SHP77 treated with DMSO at 0.1 percent for 48 hours (cell line): ENCODE data around the gene FOCAD.
"Not testable (repeated sequence)": the region's sequence is repeated elsewhere in the genome, so short reads cannot be mapped to it uniquely, and the experiment has no call there.

Source experiments
- DNase-seq: peaks from one replicate; lab custom pipeline; 2025; lab: John Stamatoyannopoulos, UW

The FOCAD gene, protein sequence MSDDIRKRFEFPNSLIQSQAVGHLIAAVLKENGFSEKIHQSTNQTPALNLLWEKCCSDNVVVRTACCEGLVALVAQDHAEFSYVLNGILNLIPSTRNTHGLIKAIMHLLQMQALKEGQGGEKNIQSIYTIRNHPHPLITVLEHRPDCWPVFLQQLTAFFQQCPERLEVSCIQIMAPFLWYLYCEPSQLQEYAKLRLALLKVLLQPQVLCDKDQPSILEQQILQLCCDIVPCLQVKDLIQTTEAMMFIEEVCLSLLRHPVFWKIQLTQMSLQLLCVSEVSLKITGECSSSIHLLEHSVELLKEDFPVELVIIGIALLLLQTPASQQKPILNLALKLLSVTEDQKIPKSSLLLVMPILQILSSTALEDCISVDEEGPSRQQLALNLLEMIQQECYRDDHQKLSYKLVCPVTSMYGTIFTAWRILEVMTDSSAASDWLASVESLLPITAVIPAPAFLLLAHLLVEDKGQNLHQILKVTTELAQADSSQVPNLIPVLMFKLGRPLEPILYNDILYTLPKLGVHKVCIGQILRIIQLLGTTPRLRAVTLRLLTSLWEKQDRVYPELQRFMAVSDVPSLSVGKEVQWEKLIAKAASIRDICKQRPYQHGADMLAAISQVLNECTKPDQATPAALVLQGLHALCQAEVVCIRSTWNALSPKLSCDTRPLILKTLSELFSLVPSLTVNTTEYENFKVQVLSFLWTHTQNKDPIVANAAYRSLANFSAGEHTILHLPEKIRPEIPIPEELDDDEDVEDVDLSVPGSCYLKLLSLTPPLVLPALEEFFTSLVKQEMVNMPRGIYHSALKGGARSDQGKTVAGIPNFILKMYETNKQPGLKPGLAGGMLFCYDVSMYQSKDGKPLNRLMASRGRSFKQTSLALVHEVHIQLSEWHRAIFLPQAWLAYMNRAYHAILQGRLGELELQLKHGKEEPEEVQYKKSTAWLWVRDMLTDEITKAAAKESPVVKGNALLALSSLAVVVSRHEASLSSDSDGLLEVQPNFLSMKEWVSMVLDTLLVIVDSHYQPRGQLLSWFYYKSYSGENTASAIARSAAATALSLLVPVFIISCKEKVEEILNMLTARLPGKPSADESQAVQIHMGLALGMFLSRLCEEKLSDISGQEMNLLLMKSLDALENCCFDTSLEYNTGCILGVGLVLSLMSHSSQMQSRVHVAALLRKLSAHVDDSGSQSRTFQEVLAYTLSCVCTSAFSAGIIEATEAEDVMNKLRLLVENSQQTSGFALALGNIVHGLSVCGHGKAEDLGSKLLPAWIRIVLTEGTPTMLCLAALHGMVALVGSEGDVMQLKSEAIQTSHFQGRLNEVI (N-terminal part only)

GRCh38 chr9:20684035-20684874, at the start of gene FOCAD:
Gene FOCAD, plus strand, starts transcription at chr9:20684259. Its CDS starts 31,095 bp downstream, at chr9:20715354.
- DNase-seq, result peak; percentile 48

DNA sequence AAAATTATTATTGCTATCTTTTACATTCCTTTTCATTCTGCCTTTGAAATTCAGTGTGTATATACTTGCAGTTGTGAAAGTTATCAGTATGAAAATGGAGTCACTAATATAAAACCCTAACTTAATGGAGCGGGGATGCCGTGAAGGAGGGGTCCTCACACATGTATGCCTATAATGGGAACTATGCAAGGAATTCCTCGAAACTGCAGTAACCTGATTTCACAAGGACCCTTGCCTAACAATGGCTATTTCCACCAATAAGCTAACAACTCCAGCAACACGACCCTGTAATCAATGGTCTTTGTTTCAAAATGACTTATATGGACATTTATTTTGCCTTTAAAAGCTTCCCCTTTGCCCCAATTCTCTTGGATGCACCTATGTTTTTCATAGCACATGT, 49.2 kb upstream of the FOCAD start:
- no peak for DNase-seq

GRCh38 chr9:20636888-20637440, 47.1 kb upstream of the FOCAD start:
- no peak for DNase-seq

DNA sequence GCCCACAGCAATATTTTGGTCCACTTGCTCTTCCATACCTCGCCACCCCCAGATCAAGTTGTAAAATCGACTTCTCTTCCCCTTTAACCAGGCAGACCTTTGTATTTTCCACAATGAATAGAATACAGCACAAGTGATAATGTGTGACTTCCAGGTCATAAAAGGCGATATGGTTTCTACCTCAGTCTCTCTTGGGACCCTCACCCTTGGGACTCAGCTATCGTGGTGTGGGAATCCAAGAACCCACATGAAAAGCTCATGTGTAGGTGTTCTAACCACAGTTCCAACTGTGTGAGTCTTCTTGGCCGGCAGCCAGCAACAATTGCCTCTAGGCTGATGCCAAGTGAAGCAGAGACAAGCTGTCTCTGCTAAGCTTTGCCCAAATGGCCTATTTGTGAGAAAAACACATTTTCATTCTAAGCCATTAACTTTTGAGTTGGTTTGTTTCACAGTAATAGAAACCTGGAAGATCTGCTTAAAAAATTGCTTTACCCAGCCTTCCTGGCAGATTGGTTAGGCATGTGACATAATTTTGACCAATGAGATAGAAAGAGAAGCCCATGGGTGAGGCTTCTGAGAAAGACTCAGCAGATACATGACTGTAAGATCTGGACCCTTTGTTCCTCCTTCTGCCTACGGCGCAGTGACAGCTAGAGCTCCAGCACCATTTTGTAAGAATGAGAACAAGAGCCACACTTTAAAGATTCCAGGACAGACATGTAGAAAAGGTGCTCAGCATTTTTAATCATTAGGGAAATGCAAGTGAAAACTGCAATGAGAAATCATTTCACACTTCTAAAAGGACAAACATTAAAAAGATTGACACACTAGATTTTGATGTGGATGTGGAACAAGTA, 43.5 kb upstream of the FOCAD start:
- DNase-seq, result no peak

DNA sequence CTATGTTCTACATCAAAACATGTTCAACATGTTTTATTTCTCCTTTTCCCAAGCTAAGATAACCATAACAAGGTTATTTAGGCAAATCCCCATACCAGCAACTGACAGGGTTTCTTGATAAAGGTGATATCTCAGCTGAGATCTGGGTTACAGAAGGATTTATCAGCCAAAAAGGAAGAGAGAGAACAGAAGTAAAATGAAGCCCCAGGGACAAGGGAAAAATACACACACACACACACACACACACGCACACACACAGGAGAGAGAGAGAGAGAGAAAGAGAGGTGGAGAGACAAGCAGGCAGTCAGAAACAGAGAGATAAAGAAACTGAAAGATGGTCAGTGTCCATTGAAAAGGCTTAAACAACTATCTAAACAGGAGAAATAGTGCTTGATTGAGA, 42.0 kb upstream of the FOCAD start:
- no peak for DNase-seq

- no peak for DNase-seq
These were observed 40.4 kb upstream of the FOCAD start for GRCh38 chr9:20643660-20644059.

- no peak for DNase-seq
These were observed 37.4 kb upstream of the FOCAD start for GRCh38 chr9:20646656-20647055.

DNA sequence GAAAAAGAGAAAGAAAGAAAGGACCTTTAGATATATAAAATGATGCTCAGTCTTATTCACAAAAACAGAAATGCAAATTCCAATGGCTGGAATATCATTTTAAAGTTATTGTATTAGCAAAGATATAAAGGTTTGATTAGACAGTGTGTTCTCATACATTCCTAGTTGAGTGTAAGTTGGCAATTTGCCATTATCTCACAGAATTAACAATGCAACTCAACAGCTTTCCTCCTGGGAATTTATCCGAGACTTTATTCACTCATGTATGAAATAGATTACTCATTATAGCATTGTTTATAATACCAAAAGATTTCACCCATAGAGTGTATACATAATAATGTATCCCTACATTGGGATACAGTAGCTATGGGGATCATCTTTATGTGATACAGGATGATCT, 34.7 kb upstream of the FOCAD start:
- DNase-seq, result no peak

- no peak for DNase-seq
These were observed 33.7 kb upstream of the FOCAD start for GRCh38 chr9:20650313-20650712.

- no peak for DNase-seq
These were observed 33.2 kb upstream of the FOCAD start for GRCh38 chr9:20650750-20651299.

DNA sequence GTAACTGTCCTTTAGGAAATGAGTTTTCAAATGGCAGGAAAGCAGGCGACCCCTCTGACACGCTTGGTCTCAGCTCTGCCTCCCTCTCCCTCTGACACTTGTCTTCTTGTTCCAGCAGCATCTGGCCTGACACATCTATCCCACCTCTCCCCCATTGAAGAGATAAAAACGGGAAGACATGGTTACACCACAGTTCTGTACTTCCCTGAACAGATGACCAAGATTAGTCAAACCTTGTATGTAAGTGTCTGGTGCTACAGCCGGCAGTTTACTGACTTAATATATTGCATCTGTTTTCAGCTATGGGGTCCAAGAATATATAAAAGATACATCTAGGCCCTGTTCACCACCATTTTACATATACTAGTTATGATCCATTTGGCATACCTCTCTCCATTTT, 32.1 kb upstream of the FOCAD start:
- no peak for DNase-seq

- DNase-seq, result not testable (repeated sequence)
These were observed 25.8 kb upstream of the FOCAD start for GRCh38 chr9:20658246-20658667.

GRCh38 chr9:20658677-20659473, 25.2 kb upstream of the FOCAD start:
- DNase-seq, result no peak

DNA sequence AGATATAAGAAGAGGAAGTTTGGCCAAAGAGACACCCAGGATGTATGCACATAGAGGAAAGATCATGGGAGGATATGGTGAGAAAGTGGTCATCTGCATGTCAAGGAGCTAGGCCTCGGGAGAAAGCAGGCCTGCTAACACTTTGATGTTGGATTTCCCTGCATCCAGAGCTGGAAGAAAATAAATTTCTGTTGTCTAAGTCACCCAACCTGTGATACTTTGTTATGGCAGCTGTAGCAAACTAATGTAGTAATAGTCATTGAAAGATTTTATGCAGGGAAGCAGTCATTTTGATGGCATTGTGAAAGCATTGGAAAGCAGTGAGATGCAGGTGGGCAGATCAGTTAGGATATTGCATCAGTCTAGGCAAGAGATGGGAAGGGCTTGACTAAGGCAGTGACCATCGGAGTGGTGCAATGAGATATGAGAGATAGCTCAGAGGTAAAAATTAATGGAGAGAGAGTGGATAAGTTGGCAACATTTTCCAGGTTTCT, 24.5 kb upstream of the FOCAD start:
- DNase-seq, result no peak

GRCh38 chr9:20662156-20662555, 21.9 kb upstream of the FOCAD start:
- no peak for DNase-seq

GRCh38 chr9:20663133-20663532, 20.9 kb upstream of the FOCAD start:
- no peak for DNase-seq

GRCh38 chr9:20664501-20664900, 19.6 kb upstream of the FOCAD start:
- DNase-seq, result no peak

DNA sequence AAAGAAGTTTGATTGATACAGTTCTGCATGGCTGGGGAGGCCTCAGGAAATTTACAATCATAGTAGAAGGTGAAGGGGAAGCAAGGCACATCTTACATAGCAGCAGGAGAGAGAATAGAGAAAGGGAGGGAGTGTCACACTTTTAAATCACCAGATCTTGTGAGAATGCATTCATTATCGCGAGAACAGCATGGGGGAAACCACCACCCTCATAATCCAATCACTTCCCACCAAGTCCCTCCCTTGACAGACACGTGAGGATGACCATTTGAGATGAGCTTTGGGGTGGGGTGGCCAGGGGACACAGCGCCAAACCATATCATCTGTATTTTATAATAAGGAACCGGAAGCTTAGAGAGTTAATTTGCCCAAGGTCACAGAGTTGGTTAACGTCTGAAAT, 13.7 kb upstream of the FOCAD start:
- DNase-seq, result no peak

DNA sequence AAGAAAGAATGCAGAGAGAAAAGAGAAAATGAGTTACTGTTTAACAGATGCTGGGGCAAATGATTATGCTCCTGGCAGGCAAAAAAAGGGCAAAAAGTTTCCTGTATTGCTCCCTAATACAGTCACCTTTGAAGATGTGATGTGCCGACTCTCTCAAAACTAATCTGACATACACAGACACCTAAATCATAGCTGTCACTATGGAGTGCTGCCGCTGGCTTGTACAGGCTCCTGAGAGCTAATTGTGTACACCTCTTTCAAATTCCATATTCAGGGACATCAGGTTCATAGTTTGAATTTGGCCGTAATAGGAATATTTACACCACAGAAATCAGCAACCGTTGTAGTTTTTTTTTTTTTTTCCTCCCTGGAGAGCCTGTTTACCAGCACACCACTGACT, 12.4 kb upstream of the FOCAD start:
- DNase-seq, result no peak
